Measurements from ENCODE around the gene RFESD. TPM values are rescaled to one million over a fixed set of nuclear protein-coding genes. Genes with fewer than 3 reads are reported as not detected.
"Not testable (repeated sequence)": the region's sequence is repeated elsewhere in the genome, so short reads cannot be mapped to it uniquely, and the experiment has no call there.

Gene RFESD
- total and polyA plus RNA-seq, 2 of the 8 experiments (the other 6 are each of a cell fraction or from before 2014, with no cell fraction given), result 1.7 to 2.0 TPM

DNA sequence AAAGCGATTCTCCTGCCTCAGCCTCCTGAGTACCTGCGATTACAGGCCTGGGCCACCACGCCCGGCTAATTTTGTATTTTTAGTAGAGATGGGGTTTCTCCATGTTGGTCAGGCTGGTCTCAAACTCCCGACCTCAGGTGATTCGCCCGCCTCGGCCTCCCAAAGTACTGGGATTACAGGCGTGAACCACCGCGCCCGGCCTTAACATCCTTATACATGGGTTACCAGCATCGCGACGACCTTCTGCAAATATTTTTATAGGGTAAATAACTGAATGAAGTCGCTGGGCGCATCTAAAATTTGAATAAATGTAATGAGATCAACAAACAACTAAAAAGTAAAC is 380 bp upstream of the RFESD start:
- not testable (repeated sequence) for H3K9me3 ChIP-seq (ENCODE audit: insufficient read depth in 2 of 2, low read depth in 1 of 2, low read length in 1 of 2); H2BK12ac ChIP-seq (ENCODE audit: low read depth, low read length); H3K4ac ChIP-seq (replicated peaks; ENCODE audit: insufficient read length, low read depth, low read length); H4K8ac ChIP-seq (ENCODE audit: extremely low read depth, insufficient read depth, low read length); H3K79me1 ChIP-seq (ENCODE audit: low read depth, low read length); H2BK15ac ChIP-seq (ENCODE audit: low read length); H3K36me3 ChIP-seq (ENCODE audit: control insufficient read depth in 2 of 4, insufficient read depth in 4 of 4, low read length in 3 of 4); H3K23me2 ChIP-seq (ENCODE audit: low read depth, low read length); H3K18ac ChIP-seq (ENCODE audit: extremely low read depth, low read length); H2BK120ac ChIP-seq (replicated peaks; ENCODE audit: low read depth, low read length); H2BK5ac ChIP-seq (ENCODE audit: low read depth, low read length); H4K5ac ChIP-seq (ENCODE audit: insufficient read length, low read depth, low read length); FAIRE-seq; H3K4me1 ChIP-seq (replicated peaks in 1 of 4; ENCODE audit: control insufficient read depth in 3 of 4, insufficient read depth in 4 of 4, low read length in 3 of 4); H4K91ac ChIP-seq (replicated peaks; ENCODE audit: insufficient read length, low read length); H4K20me1 ChIP-seq (replicated peaks in 1 of 2; ENCODE audit: control insufficient read depth in 1 of 2, insufficient read depth in 2 of 2, low read length in 2 of 2); H3K27me3 ChIP-seq (replicated peaks in 1 of 4; ENCODE audit: control insufficient read depth in 3 of 4, extremely low read depth in 1 of 4, insufficient read depth in 3 of 4, low read length in 3 of 4); H3K9ac ChIP-seq (replicated peaks in 1 of 4; ENCODE audit: extremely low read depth in 1 of 4, low read depth in 3 of 4, low read length in 3 of 4); H3K56ac ChIP-seq (replicated peaks; ENCODE audit: insufficient read length, low read depth, low read length); H3K27ac ChIP-seq (ENCODE audit: low read depth, low read length); H3K14ac ChIP-seq (ENCODE audit: insufficient read length); H3K79me2 ChIP-seq (ENCODE audit: control insufficient read depth in 1 of 2, insufficient read depth in 2 of 2, low read length in 2 of 2); H2AFZ ChIP-seq (ENCODE audit: low read length); H2BK20ac ChIP-seq (ENCODE audit: low read length); H2AK5ac ChIP-seq (ENCODE audit: low read depth, low read length); H3K23ac ChIP-seq (ENCODE audit: insufficient read length)
- WGBS, 2 experiments (ENCODE audit: extremely low coverage in 1 of 2, insufficient coverage in 1 of 2, insufficient read length in 1 of 2, insufficient replicate concordance in 2 of 2, low coverage in 1 of 2, low lambda C conversion rate in 2 of 2, missing lambda C conversion rate in 1 of 2), result 88% methylated on average over 17 of the region's 17 CpGs; no CpG with 5 or more reads in 1 of the 2 experiments
- Histone ChIP-seq H3K4me3 (ENCODE audit: extremely low read depth in 1 of 4, insufficient read depth in 2 of 4, low read depth in 3 of 4, low read length in 4 of 4) (peak overlapping the region in 1 of 4 experiments; percentile 63; a peak in 3 of 8 replicates), H3K4me2 (ENCODE audit: insufficient read depth in 1 of 2, low read depth in 2 of 2, low read length in 2 of 2) (peak overlapping the region in 1 of 2 experiments; percentile 90; a peak in 1 of 4 replicates)
- peak in 1 of 2 experiments; percentile 47 for DNase-seq (ENCODE audit: low read depth in 1 of 2, low spot score in 2 of 2)
- ChIA-PET POLR2A (ENCODE audit: partially characterized antibody) (interaction anchor here (1.7 to 2.0 kb wide), 2 partner anchors 66 to 85 kb away, joined by 5 to 10 read pairs; partner anchors contain the start of gene RHOBTB3), CTCF (ENCODE audit: partially characterized antibody) (interaction anchor here (0.7 to 6.4 kb wide), 15 partner anchors 12 to 903 kb away, joined by 3 to 42 read pairs (median 5); partner anchors contain the start of gene GLRX)

Measured in H1 (cell line).